Fibroblast of skin of right biceps (primary cell): ENCODE measurements around the gene LDLRAD4.
"Not testable (repeated sequence)": the region's sequence is repeated elsewhere in the genome, so short reads cannot be mapped to it uniquely, and the experiment has no call there.

Source experiments
- DNase-seq: peaks from one replicate; pipeline ENCODE4 v3.0.0-alpha.2; 2013

LDLRAD4 gene

DNA sequence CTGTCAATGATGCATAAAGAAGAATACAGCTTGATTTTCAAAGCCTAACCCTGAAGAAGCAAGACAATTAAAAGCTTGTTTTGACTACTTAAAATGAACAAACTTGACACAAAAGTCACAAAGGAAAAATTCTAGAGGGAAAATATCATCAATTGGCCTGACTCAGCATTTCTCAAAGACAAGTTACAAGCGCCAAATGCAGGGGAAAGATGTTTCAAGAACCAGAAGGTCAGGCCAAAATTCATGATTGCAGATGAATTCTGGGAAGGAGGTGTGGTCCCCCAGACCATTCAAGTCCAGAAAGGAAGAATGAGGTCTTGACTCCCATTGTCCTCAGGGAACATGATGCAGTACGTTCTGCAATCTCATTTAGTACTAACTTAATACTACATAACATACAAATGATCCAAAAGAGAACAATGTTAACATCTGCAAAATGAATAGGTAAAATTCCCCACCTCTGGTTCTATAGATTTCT lies 443.3 kb downstream of the LDLRAD4 start:
- no peak for DNase-seq

DNA sequence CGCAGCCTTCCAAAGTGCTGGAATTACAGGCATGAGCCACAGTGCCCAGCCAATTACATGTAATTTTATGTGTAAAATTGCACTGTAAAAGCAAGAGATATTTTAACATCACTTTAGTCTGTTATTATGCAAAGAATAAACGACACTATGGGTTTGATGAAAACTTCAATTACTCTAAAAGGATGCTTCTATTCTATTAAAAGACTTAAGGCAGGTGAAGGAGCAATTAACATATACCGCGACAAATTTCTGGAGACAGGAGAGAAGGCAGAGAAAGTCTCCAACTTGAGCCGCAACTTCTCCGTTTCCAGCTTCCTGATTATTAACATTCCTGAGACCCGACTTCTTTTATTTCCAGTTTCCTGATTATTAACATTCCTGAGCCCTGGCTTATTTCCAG lies 454.1 kb downstream of the LDLRAD4 start:
- DNase-seq, result peak; percentile 17

DNA sequence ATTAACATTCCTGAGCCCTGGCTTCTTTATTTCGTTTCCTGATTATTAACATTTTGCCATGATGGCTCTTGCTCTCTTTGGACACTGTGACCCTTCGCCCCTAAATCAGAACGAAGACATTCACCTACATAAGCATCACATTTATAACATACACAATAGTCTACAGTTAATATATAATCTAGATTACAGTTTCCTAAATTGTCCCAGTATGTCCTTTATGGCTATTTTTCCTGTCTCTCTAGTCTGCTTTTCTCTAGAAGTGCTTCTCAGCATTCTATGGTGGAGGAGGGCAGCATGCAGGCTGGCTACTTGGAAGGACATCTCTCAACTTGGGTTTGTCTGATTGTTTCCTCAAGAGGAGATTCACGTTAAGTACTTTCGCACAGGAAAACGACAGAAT lies 457.9 kb downstream of the LDLRAD4 start:
- DNase-seq, result no peak

DNA sequence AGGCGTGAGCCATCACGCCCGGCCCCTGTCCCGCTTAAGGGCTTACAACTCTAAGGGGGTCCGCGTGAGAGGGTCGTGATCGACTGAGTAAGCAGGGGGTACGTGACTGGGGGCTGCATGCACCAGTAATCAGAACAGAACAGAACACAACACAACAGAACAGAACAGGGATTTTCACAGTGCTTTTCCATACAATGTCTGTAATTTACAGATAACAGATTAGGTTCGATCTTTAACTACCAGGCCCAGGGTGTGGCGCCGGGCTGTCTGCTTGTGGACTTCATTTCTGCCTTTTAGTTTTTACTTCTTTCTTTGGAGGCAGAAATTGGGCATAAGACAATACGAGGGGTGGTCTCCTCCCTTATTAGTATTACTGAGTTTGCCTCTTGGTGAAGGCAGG lies 458.8 kb downstream of the LDLRAD4 start:
- DNase-seq, result not testable (repeated sequence)

DNA sequence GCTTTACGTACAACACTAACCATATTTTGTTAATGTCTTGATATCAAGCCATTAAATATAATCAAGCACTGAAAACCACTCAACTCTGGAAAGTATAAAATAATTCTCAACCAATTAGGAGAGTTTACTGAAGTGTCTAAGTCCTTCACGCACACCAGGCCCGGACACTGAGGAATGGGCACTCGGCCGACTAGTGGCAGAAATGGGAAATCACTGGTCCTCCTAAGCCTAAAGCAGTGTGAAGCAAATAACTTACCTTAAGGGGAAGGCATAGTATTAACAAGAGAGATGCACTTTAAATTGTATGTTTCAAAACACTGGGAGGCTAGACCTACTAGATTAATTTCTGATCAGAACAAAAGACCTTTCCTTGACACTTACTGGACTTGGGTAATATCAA lies 462.1 kb downstream of the LDLRAD4 start:
- no peak for DNase-seq

DNA sequence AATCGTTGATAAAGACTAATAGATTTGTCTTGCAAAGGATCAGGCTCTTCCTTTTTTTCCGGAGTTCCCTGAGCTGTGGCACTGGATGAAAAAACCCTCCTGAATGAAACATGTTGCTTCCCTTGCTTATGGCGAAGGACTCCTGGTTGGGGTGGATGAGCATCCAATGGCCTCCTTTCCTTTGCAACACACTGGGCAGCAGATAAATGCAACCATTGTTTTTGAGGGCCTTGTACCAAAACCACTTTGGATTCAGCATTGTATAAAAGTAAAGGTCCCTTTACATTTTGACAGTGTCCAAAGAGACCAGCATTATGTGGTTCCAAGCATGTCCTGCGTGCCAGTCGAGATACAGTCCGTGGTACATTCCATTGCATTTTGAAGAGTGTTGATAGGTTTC lies 463.1 kb downstream of the LDLRAD4 start:
- no peak for DNase-seq

DNA sequence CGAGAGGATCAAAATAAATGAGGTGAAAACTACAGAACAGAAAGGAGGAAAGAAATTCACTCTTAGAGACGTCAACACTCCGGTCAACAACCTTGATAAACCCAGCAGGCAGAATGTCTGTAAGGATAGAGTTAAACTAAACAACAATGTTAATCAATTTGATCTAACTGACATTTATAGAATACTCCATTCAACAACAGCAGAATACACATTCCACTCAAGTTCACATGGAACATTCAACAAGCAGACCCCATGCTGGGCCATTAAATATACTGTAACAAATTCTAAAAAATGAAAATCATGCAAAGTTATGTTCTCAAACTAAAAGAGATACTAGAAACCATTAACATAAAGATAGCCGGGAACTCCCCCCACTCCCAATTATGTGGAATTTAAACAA lies 466.0 kb downstream of the LDLRAD4 start:
- DNase-seq, result no peak

DNA sequence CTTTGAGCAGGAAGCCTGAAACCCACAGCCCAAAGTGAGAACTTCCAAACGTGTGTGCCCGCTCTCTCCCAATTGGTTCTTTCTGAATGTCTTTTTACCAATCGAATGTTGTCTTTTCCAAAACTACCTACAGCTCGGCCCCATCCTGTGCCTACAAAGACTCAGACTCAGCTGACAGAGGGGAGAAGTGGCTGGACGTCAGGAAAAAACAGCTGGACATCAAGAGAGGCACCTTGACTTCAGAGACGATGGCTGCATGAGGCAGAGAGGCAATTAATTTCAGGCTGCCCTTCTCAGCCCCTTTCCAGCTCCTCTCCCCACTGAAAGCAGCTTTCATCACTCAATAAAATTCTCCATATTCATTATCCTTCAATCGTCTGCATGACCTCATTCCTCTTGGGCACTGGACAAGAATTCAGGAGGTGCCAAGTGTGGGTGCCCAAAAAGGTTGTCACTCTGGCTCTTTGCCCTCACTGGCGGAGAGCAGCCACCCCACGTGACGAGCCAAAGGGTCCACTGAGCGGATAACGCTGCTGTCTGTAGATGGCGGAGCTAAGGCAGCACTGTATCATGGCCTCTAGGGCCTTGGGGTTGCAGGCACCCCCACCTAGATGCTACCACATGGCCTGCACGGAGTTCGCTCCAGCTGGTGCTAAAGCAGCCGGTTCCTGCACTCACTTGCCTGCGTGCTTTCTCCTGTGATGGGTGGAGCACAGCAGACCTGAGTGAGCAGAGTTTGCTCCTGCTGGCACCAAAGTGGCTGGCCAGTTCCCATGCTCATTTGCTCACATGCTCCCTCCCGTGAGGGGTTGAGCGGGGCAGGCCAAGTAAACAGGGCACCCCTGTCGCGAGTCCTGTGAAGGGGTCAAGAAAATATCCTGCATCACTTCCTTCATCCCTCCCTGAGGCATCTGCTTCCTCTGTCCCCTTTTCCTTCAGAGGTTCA lies 469.9 kb downstream of the LDLRAD4 start:
- DNase-seq, result no peak

DNA sequence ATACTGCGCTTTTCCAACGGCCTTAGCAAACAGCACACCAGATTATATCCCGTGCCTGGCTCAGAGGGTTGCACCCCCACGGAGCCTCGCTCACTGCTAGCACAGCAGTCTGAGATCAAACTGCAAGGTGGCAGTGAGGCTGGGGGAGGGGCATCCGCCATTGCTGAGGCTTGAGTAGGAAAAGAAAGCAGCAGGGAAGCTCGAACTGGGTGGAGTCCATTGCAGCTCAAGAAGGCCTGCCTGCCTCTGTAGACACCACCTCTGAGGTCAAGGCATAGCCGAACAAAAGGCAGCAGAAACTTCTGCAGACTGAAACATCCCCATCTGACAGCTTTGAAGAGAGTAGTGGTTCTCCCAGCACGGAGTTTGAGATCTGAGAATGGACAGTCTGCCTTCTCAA lies 471.5 kb downstream of the LDLRAD4 start:
- not testable (repeated sequence) for DNase-seq

DNA sequence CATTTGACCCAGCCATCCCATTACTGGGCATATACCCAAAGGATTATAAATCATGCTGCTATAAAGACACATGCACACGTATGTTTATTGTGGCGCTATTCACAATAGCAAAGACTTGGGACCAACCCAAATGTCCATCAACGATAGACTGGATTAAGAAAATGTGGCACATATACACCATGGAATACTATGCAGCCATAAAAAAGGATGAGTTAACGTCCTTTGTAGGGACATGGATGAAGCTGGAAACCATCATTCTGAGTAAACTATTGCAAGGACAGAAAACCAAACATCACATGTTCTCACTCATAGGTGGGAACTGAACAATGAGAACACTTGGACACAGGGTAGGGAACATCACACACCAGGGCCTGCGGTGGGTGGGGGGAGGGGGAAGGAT lies 476.8 kb downstream of the LDLRAD4 start:
- DNase-seq, result not testable (repeated sequence)

DNA sequence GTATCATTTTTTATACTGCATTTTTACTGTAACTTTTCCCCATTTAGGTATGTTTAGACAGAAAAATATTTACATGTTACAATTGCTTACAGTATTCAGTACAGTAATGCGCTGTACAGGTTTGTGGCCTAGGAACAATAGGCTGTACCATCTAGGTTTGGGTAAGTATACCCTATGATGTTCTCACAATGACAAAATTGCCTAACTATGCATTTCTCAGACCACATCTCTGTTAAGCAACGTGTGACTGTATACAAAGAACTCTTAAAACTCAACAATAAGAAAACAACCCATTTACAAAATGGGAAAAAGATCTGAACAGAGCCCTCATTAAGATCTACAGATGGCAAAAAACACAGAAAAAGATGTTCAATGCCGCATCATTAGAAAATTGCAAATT lies 478.4 kb downstream of the LDLRAD4 start:
- DNase-seq, result no peak

DNA sequence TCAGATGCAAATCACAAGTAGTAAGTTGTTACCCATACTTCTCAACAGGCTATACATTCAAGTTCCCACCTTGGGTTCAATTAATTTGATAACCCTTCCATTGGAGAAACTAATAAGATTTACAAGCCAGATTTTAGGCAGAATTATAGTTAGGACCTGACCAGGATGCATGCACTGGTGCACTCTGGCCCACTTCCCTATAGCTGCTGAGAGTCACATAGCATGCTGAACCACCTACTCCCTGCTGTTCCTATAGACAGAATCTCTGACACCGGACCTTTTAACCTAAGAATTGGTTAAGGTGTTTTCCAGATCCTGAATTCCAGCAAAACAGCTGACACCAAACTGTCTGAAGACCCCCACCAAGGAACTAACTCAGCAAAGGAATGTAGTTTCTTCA lies 481.6 kb downstream of the LDLRAD4 start:
- no peak for DNase-seq
